Breast epithelium (tissue), 3 donors: ENCODE results near the gene TMEM17.

ENCODE experiments used
- CTCF ChIP-seq, 3 donors: fragments of 450-650 bp; IDR thresholded peaks; one replicate each; pipeline ENCODE4 v1.5.1; 2016 to 2017; ENCODE audit warnings: antibody characterized with exemption in 3 of 3, mild to moderate bottlenecking in 3 of 3, moderate library complexity in 3 of 3
- POLR2A ChIP-seq: fragments of 450-650 bp; IDR thresholded peaks from one replicate; pipeline ENCODE4 v1.6.1; 2016; ENCODE audit warnings: antibody characterized with exemption, mild to moderate bottlenecking, moderate library complexity

- TF ChIP-seq POLR2A (no peak), CTCF (IDR thresholded peaks at IDR 0.05) (no peak)
Measured at GRCh38 chr2:62501069-62501468, 4.9 kb downstream of the TMEM17 start.
